Vagina (tissue), 2 donors: Measurements from ENCODE around the gene NLGN4X. TPM values are rescaled to one million over a fixed set of nuclear protein-coding genes. Genes with fewer than 3 reads are reported as not detected.

Source experiments
- DNase-seq, 2 donors: peaks; one replicate each; pipeline ENCODE4 v3.0.0-alpha.2; 2017; ENCODE audit errors: extremely low spot score in 2 of 2
- H3K27ac ChIP-seq: fragments of 200-600 bp; sonication (generic); one replicate; pipeline ENCODE4 v1.5.1; 2019
- H3K27me3 ChIP-seq: fragments of 200-600 bp; sonication (generic); one replicate; pipeline ENCODE4 v1.5.1; 2019
- H3K36me3 ChIP-seq, 2 donors: fragments of 200-600 bp; sonication (generic); one replicate each; pipeline ENCODE4 v1.5.1; 2017 to 2019
- H3K4me1 ChIP-seq: fragments of 200-600 bp; sonication (generic); one replicate; pipeline ENCODE4 v1.5.1; 2019
- H3K4me3 ChIP-seq, 2 donors: fragments of 200-600 bp; sonication (generic); 1 replicate in 1 of 2; 2 replicates in 1 of 2; pipeline ENCODE4 v1.5.1; 2016 to 2019
- H3K9me3 ChIP-seq: fragments of 200-600 bp; sonication (generic); one replicate; pipeline ENCODE4 v1.5.1; 2019
- CTCF ChIP-seq, 3 experiments: fragments of 450-650 bp in 2 of 3; fragments of 200-600 bp in 1 of 3; sonication (generic) in 1 of 3; IDR thresholded peaks; one replicate each; pipeline ENCODE4 v1.5.1; 2017 to 2019; ENCODE audit warnings: antibody characterized with exemption in 3 of 3, mild to moderate bottlenecking in 2 of 3, moderate library complexity in 2 of 3
- POLR2A ChIP-seq, 2 donors: fragments of 450-650 bp; IDR thresholded peaks; one replicate each; pipeline ENCODE4 v1.6.1; 2017; ENCODE audit warnings: antibody characterized with exemption in 2 of 2, mild to moderate bottlenecking in 2 of 2, moderate library complexity in 2 of 2
- POLR2AphosphoS5 ChIP-seq, 2 donors: sonication (generic); formaldehyde crosslinking; IDR thresholded peaks; one replicate each; pipeline ENCODE4 v1.9.0; 2017; ENCODE audit warnings: antibody characterized with exemption in 2 of 2, mild to moderate bottlenecking in 2 of 2, low read depth in 1 of 2; ENCODE audit not compliant: insufficient read depth in 1 of 2
- intact Hi-C: fragments of 100-400 bp; cut with DNase I; formaldehyde crosslinking; loops from one replicate; pipeline ENCODE4 v1.15.1; 2023
- small RNA-seq: library from RNA; depleted of rRNA; stranded (forward); fragments of <200 nt; gene quantifications from one replicate; pipeline ENCODE3, GENCODE V24; 2016
- total RNA-seq: library from RNA; depleted of rRNA; stranded (reverse); fragments of >200 nt; gene quantifications from one replicate; pipeline ENCODE4 v1.2.3, GENCODE V29; 2016

Gene NLGN4X
- total RNA-seq, 1 donor from 2014 or later, result 2.5 TPM

GRCh38 chrX:5867778-5868177 lies 360.9 kb downstream of the NLGN4X start:
- Histone ChIP-seq H3K4me1 (no peaks in the 10 kb centered on the region), H3K4me3 (no peak overlapping the region), H3K36me3 (no peaks in the 10 kb centered on the region), H3K9me3 (no peaks in the 10 kb centered on the region), H3K27ac (no peak overlapping the region), H3K27me3 (no peaks in the 10 kb centered on the region)
- no peak for DNase-seq
- TF ChIP-seq POLR2AphosphoS5 (IDR thresholded peaks at IDR 0.05; ENCODE audit: insufficient read depth in 1 of 2, low read depth in 1 of 2), result no peak
- no peak for TF ChIP-seq CTCF (IDR thresholded peaks at IDR 0.05)
- TF ChIP-seq POLR2A (IDR thresholded peaks at IDR 0.05), result no peak
- intact Hi-C loops, result no loop called here

DNA sequence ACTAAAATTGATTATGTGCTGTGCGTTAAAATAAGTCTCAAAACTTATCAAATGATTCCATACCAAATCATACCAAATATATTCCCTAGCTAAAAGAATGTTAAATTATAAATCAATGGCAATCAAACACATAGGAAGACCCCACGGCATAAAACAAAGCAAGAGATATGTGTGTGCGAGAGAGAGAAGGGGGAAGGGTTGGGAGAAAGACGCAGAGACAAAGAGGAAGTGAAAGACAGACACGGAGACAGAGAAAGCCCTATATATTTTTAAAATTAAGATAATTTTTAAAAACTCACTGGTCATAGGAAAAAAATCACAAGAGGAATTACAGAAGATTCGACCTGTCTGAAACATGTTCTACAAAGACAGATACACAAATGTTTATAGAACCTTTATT lies 371.4 kb downstream of the NLGN4X start:
- intact Hi-C loops, result no loop called here
- H3K9me3 ChIP-seq, result no peaks in the 10 kb centered on the region
- H3K36me3 ChIP-seq, result no peaks in the 10 kb centered on the region
- H3K27me3 ChIP-seq, result no peaks in the 10 kb centered on the region
- no peak overlapping the region for H3K4me3 ChIP-seq
- no peak overlapping the region for H3K27ac ChIP-seq
- TF ChIP-seq CTCF (IDR thresholded peaks at IDR 0.05), result no peak
- TF ChIP-seq POLR2A (IDR thresholded peaks at IDR 0.05), result no peak
- TF ChIP-seq POLR2AphosphoS5 (IDR thresholded peaks at IDR 0.05; ENCODE audit: insufficient read depth in 1 of 2, low read depth in 1 of 2), result no peak
- H3K4me1 ChIP-seq, result no peaks in the 10 kb centered on the region
- DNase-seq, result no peak

GRCh38 chrX:5852941-5853340 lies 375.7 kb downstream of the NLGN4X start:
- no peak for DNase-seq
- Histone ChIP-seq H3K36me3 (no peaks in the 10 kb centered on the region), H3K27me3 (no peaks in the 10 kb centered on the region), H3K4me3 (no peak overlapping the region), H3K27ac (no peak overlapping the region), H3K9me3 (no peaks in the 10 kb centered on the region), H3K4me1 (no peaks in the 10 kb centered on the region)
- TF ChIP-seq POLR2A (IDR thresholded peaks at IDR 0.05) (no peak), POLR2AphosphoS5 (IDR thresholded peaks at IDR 0.05; ENCODE audit: insufficient read depth in 1 of 2, low read depth in 1 of 2) (no peak), CTCF (IDR thresholded peaks at IDR 0.05) (no peak)
- intact Hi-C loops, result no loop called here

DNA sequence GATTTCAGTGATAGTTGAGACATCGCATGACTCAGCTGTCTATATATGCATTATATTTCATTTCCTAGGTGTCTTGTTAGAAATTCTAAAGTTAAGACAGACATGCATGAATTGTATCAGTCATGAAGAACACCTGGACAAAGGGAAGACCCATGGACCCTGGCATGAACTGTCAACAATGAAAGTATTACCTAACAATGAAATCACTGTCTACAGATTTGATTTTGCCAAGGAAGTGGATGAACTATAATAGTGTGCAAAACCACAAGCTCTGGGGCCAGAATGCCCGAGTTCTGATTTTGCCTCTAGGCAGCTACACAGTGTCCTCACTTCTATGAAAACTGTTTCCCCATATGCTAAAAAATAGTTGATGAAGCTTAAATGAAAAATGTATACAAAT lies 386.1 kb downstream of the NLGN4X start:
- H3K9me3 ChIP-seq, result no peaks in the 10 kb centered on the region
- no peak overlapping the region for H3K27ac ChIP-seq
- no peak overlapping the region for H3K4me3 ChIP-seq
- H3K4me1 ChIP-seq, result no peaks in the 10 kb centered on the region
- no peaks in the 10 kb centered on the region for H3K27me3 ChIP-seq
- no peaks in the 10 kb centered on the region for H3K36me3 ChIP-seq
- intact Hi-C loops, result no loop called here
- DNase-seq, result no peak
- TF ChIP-seq POLR2AphosphoS5 (IDR thresholded peaks at IDR 0.05; ENCODE audit: insufficient read depth in 1 of 2, low read depth in 1 of 2), result no peak

Small RNAs within 50 kb of the gene (small RNA-seq; reads per million reads assigned to genes)
- gene RF00322, result not detected
